Activated CD4-positive, alpha-beta T cell treated with anti-CD3 and anti-CD28 coated beads, Interleukin-2, Interleukin-6, amounts not matched to agents 100 ng/mL and 50 ng/mL, durations not matched to agents 16 hours and 8 hours (primary cell): Measurements from ENCODE around the gene CR2.
A peak's percentile ranks its signal among the peaks of the same experiment; 100 is the strongest.
"Not testable (repeated sequence)": the region's sequence is repeated elsewhere in the genome, so short reads cannot be mapped to it uniquely, and the experiment has no call there.

Experiments used
- DNase-seq: peaks from one replicate; pipeline ENCODE4 v3.0.0-alpha.2; 2020

CR2 gene

DNA sequence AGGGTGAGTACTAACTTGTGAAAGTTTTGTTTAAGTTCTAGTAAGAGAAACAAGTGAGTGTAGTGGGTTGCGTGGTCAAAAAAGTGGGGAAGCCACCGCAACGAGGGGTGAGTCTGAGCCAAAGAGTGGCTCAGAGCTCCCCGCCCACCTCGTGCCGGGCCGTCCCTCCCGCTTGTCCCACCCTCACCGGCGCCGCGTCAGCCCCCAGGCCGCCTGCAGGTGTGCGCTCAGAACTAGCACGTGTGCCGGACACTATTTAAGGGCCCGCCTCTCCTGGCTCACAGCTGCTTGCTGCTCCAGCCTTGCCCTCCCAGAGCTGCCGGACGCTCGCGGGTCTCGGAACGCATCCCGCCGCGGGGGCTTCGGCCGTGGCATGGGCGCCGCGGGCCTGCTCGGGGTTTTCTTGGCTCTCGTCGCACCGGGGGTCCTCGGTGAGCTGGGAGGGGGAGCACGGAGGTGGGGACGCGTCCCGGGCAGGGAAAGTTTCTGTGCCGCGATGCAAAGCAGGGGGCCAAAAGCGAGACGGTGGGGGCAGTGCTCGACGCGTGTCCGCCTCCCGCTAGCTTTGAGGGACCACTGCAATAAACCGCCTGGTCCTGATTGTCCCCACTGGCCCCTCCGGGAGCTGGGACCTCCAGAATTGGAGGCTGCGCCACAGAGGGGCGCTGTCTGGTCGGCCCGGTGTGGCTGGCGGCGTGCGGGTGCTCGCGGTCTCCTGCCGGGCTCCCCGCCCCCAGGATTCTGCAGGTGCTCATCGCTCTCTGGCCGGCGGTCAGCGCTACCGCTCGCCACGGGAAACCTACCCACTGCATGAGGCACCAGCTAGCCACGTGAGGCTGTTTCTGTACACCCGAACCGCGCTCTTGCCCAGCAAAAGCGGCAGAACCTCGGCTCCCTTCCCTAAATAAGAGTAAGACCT is at the start of gene CR2:
CR2 (plus strand) TSS at position 283 of the 919 bp plus-strand sequence; CDS start at position 374, 91 bp downstream.
- DNase-seq, result peak; percentile 13

- DNase-seq, result peak; percentile 63
Observed at GRCh38 chr1:207404849-207405525, 49.1 kb upstream of the CR2 start.

DNA sequence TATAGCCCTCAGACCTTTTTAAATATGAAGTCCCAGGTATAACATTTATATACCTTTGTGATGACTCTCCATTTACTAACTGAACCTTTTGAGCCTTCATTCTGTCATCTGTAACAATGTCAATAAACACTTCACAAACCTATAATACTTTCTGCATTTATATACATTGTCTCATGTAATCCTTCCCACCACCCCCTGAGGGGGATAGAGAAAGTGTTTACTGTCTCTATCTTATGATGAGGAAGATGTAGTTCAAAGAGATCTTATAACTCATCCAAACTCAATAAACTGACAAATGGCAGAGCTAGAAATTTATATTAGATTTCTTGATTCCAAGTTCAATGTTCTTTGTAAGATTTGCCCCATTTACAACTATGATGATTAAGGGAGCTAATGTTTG is 48.3 kb upstream of the CR2 start:
- DNase-seq, result no peak

GRCh38 chr1:207407655-207408260 is 46.4 kb upstream of the CR2 start:
- peak; percentile 56 for DNase-seq

DNA sequence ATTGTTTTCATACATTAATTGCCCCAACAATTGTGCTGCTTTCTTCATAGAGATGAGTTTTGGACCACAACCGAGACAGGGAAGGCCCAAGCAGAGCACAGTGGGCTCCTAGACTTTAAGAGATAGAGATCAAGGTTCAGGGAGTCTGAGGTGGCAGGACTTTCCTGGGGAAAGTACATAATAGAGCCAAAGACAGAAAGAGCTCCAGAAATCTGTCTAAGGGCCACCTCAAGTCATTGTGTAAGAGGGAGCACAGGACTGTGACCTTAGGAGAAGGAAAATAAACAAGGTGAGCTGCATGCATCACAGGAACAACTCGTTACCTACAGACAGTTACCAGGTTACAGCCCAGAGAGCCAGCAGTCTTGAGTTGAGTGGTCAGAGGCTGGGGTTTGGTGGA is 41.3 kb upstream of the CR2 start:
- DNase-seq, result no peak

DNA sequence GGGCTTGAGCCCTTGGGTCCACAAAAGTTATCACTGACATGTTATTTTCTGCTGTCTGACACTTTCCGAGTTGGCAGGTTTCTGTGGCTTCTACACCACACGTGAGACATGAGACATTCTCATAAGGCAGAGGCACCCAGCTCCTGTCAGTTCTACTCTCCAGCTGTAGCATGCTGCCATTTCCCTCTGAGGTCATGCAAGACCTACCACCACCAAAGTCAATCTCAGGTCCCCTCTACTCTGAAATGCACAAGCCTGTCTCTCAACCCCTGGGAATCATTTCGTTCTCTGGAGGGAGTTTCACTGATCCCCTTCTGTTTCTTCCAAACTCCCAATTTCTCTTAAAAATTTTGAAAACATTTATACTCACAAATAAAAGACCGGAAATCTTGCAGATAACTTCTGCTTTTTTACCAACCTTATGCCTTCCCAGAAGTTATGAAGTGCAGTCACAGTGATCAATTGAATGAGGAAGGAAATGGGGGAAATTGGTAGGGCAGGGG is 39.5 kb upstream of the CR2 start:
- DNase-seq, result peak; percentile 68

- DNase-seq, result no peak
Observed at GRCh38 chr1:207417076-207417475, 37.1 kb upstream of the CR2 start.

GRCh38 chr1:207418351-207418750 is 35.8 kb upstream of the CR2 start:
- DNase-seq, result no peak

DNA sequence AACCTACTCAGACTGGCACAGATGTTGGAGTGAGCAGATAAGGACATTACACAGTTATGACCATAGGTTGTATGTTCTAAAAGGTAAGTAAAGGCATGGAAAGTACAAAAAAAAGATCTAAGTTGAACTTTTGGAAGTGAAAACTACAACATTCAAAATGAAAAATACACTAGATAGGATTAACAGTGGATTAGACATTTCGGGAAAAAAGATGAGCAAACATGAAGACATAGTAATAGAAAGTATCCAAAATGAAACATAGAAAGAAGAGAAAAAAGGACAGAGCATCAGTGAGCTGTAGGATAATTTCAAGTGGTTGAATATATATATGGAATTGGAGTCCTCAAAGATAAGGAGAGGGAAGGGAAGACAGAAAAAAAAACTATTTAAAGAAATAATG is 34.0 kb upstream of the CR2 start:
- no peak for DNase-seq

DNA sequence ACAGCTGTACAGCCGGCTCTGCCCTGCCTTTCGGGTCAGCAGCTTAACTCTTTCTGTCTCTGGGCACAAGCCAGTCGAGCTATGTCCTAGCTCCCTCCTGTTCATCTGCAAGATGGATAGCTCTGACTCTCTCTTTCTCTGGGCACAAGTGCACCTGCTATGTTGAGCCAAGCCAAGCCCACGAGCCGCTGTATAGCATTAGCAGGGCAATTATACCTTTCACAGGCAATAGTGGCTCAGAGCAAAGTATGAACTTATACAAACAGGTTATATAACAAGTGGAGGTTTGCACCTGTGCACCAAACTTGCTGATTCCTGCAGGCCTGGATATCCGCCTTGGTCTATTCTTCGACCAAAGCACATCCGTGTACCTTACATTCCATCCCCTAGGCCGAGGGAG is 33.0 kb upstream of the CR2 start:
- DNase-seq, result no peak

- DNase-seq, result no peak
Observed at GRCh38 chr1:207423560-207424292, 30.4 kb upstream of the CR2 start.

- DNase-seq, result no peak
Observed at GRCh38 chr1:207424570-207425131, 29.5 kb upstream of the CR2 start.

GRCh38 chr1:207427832-207428585 is 26.1 kb upstream of the CR2 start:
- DNase-seq, result no peak

DNA sequence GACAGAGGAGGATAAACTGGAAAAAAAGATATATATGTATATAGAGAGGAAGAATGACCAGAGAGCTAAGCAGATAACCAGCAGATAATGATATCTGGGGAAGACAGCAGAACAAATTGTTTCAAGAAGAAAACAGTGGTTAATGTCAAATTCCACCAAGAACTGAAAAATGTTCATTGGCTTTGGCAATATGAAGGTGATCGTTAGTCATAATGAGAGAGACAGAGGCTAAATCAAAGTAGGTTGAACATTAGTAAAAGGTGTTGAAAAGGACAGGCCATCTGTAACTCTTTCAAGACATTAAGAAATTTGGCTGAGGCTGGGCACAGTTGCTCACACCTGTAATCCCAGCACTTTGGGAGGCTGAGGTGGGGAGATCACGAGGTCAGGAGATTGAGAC is 25.3 kb upstream of the CR2 start:
- no peak for DNase-seq

GRCh38 chr1:207429963-207430362 is 24.2 kb upstream of the CR2 start:
- DNase-seq, result no peak

GRCh38 chr1:207430602-207431001 is 23.5 kb upstream of the CR2 start:
- no peak for DNase-seq

DNA sequence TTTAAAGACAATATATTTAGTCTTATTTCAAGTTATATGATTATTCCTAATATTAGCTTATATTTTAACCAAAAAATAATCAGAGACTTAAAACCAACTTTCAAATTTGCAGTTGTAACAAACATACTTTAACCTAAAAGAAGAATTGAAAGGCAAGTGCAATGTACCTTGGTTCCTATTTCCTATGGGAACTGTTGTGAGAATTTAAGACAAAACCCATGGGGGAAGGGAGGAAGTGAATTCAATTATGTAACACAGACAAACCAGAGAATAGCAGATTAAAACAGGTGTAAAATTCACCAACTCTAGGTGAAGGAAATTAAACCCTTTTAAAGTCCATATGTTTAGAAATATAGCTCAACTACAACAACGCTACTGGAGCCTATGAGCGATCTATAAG is 22.6 kb upstream of the CR2 start:
- no peak for DNase-seq

GRCh38 chr1:207433435-207433834 is 20.7 kb upstream of the CR2 start:
- no peak for DNase-seq

- DNase-seq, result not testable (repeated sequence)
Observed at GRCh38 chr1:207436746-207437145, 17.4 kb upstream of the CR2 start.

- DNase-seq, result no peak
Observed at GRCh38 chr1:207440626-207441025, 13.5 kb upstream of the CR2 start.

GRCh38 chr1:207444514-207445217 is 9.5 kb upstream of the CR2 start:
- no peak for DNase-seq
